ENCODE measurements around the gene UBR4.

GRCh38 chr1:19222979-19223824, 13.1 kb upstream of the UBR4 start:
- TF ChIP-seq ISL1 (CRISPR knock-in tag; IDR thresholded peaks at IDR 0.05): no peak
- TF ChIP-seq ARNTL (CRISPR knock-in tag; IDR thresholded peaks at IDR 0.05; ENCODE audit: borderline replicate concordance, low read depth): no peak
- no peak for TF ChIP-seq ZFP3 (CRISPR knock-in tag; IDR thresholded peaks at IDR 0.05)
- no peak for TF ChIP-seq PATZ1 (CRISPR knock-in tag; IDR thresholded peaks at IDR 0.05; ENCODE audit: borderline replicate concordance)
